Measurements from ENCODE around the gene ZG16B. TPM values are rescaled to one million over a fixed set of nuclear protein-coding genes. Genes with fewer than 3 reads are reported as not detected.

Gene ZG16B
- total RNA-seq, 1 donor from 2014 or later: 11.3 TPM

DNA sequence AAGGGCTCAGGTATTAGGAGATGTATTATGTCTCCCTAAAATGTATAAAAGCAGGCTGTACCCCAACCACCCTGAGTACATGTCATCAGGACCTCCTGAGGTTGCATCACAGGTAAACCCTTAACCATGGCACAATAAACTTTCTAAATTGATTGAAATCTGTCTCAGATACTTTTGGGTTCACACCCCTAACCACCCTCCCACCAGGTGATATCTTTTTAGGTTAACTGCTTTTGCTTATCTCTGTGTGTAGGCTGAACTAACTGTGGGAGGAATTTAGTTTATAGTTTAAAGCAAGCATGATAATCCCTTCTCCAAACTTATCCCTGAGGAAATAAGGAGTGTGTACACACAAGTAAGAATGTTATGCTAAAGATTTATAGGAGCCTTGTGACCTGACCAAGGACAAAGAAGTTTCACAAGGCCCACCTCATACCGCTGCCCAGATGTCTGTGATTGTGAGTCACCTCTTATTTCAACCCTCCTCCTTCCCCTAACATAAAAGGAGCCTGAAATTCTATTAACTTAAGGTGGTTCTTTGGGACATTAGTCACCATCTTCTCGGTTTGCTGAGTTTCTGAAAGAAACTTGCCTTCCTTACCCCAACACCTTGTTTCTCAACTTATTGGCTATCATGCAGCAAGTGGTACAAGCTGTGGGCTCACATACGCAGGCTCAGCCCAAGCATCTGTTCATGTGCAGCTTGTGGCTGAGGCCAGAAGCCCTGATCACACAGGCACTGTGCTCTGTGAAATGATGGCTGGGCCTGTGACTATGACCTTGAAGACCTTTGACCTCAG, 16.6 kb downstream of the ZG16B start:
- Histone ChIP-seq H3K27me3 (no peaks in the 10 kb centered on the region), H3K27ac (no peak overlapping the region), H3K36me3 (no peaks in the 10 kb centered on the region), H3K9me3 (no peaks in the 10 kb centered on the region), H3K4me1 (peaks cover 10% of the 10 kb centered on the region), H3K4me3 (no peak overlapping the region)
- no peak for DNase-seq (ENCODE audit: extremely low spot score in 2 of 2)
- intact Hi-C loops (cut with DNase I): no loop called here
- TF ChIP-seq, protein P1, sequence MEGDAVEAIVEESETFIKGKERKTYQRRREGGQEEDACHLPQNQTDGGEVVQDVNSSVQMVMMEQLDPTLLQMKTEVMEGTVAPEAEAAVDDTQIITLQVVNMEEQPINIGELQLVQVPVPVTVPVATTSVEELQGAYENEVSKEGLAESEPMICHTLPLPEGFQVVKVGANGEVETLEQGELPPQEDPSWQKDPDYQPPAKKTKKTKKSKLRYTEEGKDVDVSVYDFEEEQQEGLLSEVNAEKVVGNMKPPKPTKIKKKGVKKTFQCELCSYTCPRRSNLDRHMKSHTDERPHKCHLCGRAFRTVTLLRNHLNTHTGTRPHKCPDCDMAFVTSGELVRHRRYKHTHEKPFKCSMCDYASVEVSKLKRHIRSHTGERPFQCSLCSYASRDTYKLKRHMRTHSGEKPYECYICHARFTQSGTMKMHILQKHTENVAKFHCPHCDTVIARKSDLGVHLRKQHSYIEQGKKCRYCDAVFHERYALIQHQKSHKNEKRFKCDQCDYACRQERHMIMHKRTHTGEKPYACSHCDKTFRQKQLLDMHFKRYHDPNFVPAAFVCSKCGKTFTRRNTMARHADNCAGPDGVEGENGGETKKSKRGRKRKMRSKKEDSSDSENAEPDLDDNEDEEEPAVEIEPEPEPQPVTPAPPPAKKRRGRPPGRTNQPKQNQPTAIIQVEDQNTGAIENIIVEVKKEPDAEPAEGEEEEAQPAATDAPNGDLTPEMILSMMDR (IDR thresholded peaks at IDR 0.05): no peak
- TF ChIP-seq POLR2AphosphoS5 (IDR thresholded peaks at IDR 0.05; ENCODE audit: insufficient read depth in 1 of 2, low read depth in 1 of 2): no peak
- TF ChIP-seq POLR2A (IDR thresholded peaks at IDR 0.05): no peak

DNA sequence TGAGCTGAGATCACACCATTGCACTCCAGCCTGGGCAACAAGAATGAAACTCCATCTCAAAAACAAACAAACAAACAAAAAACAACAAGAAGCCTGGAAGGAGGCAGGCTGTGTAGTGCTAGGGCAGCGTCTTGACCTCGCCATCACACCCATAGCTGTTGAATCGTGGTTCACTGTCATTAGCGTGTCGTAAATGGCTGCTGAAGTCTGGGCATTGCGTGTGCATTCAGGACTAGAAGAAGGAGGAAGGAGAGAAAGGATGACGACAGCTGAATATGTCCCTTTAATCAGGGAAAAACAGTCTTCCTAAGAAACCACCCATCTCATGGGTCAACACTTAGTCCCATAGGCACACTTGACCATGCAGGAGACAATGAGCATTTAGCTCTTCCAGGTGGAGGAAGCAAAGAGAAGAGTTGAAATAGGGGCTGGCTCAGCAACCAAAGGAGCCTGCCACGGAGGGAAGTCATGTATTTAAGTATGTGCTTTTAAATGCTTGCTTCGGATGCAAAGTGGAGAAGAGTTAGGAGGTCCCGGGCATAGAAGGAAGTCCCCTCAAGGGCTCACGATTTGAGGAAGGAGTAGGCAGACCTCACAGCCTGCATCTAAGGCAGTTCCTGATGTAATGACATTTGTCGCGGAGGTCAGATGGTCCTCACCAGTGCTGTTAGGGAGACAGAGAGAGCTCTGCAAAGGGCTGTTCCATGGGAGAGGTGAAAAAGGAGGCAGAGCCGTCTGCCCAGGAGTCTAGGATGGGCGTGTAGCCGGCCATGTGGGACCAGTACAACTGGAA, 19.0 kb downstream of the ZG16B start:
- H3K9me3 ChIP-seq: no peaks in the 10 kb centered on the region
- no peak overlapping the region for H3K27ac ChIP-seq
- H3K4me1 ChIP-seq: no peaks in the 10 kb centered on the region
- no peak for DNase-seq (ENCODE audit: extremely low spot score in 2 of 2)
- no peak for TF ChIP-seq POLR2AphosphoS5 (IDR thresholded peaks at IDR 0.05; ENCODE audit: insufficient read depth in 1 of 2, low read depth in 1 of 2)
- TF ChIP-seq POLR2A (IDR thresholded peaks at IDR 0.05): no peak
- TF ChIP-seq, protein P1 (IDR thresholded peaks at IDR 0.05): no peak
- H3K27me3 ChIP-seq: no peaks in the 10 kb centered on the region
- intact Hi-C loops (cut with DNase I): no loop called here
- H3K36me3 ChIP-seq: no peaks in the 10 kb centered on the region
- no peak overlapping the region for H3K4me3 ChIP-seq

DNA sequence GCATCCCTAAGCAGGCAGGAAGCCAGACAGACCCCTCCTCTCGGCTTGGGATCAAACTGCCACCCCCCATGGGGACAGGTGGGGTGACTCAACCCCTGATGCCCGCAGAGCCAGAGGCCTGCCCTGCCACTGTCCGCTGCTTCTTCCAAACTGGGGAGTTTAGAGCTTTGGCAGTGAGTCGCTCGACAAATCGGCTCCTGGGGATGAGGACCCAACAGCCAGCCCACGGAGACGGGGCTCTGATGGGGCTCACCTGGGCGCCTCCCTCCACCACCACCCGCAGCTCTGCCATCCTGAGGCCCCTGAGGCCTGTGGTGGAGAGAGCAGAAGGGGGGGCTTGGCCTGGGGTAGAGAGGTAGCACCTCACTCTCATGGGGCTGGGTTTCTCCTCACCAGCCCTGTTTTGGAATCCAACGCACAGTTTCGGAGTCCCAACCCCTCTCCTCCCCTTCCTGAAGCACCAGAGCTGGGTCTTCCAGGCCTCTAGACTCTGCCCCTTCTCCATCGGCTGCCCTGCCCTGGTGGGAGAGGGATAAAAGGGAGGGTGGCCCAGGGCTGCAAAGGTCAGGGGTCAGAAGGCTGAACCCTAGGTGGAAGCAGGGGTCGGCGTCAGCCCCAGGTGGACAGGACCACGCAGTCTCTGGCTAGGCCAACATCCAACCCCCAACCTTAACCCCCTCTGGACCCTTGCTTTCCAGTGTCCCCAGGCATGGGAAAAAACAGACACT, 22.1 kb downstream of the ZG16B start:
- Histone ChIP-seq H3K36me3 (no peaks in the 10 kb centered on the region), H3K9me3 (no peaks in the 10 kb centered on the region), H3K27ac (no peak overlapping the region), H3K4me1 (no peaks in the 10 kb centered on the region), H3K27me3 (no peaks in the 10 kb centered on the region), H3K4me3 (no peak overlapping the region)
- DNase-seq (ENCODE audit: extremely low spot score in 2 of 2): no peak
- no peak for TF ChIP-seq POLR2A (IDR thresholded peaks at IDR 0.05)
- no peak for TF ChIP-seq POLR2AphosphoS5 (IDR thresholded peaks at IDR 0.05; ENCODE audit: insufficient read depth in 1 of 2, low read depth in 1 of 2)
- TF ChIP-seq, protein P1 (IDR thresholded peaks at IDR 0.05): no peak
- intact Hi-C loops (cut with DNase I): no loop called here

DNA sequence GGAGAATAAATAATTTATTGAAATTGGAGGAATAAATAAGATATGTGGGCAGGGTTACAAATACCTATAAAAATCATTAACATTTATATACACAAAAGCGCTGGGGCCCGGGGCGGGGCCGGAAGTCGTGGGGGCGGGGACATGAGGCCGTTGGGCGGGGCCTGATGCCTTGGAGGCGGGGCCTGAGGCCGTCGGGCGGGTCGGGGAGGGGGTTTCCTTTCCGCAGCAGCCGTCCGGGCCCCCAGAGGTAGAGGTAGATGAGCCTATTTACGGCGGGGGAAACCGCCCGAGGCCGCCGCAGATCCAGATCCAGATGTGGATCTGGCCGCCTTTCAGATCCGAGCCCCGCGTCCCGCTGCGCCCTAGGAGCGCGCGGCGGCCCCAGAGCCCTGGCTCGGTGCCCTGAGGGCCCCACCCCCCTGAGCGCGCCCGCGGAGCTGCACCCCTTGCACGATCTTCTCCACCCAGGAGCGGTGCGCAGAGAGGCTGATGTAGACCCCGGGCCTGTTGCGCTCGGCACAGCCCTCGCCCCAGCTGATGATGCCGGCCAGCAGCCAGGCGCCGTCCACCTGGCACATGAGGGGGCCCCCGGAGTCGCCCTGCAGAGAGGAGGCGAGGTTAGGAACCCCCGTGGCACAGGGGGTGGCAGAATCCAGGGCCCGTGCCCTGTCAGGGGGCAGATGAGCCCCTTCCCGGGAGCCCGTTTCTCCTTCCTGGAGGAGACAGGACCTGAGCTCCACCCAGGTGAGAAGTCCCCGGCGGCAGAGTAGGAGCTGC, 22.8 kb downstream of the ZG16B start:
- Histone ChIP-seq H3K27me3 (no peaks in the 10 kb centered on the region), H3K27ac (no peak overlapping the region), H3K36me3 (no peaks in the 10 kb centered on the region), H3K4me3 (no peak overlapping the region), H3K4me1 (no peaks in the 10 kb centered on the region), H3K9me3 (no peaks in the 10 kb centered on the region)
- intact Hi-C loops (cut with DNase I): no loop called here
- DNase-seq (ENCODE audit: extremely low spot score in 2 of 2): peak in 1 of 2 donors; percentile 74
- TF ChIP-seq POLR2A (IDR thresholded peaks at IDR 0.05) (no peak), POLR2AphosphoS5 (IDR thresholded peaks at IDR 0.05; ENCODE audit: insufficient read depth in 1 of 2, low read depth in 1 of 2) (no peak)
- TF ChIP-seq, protein P1 (IDR thresholded peaks at IDR 0.05): no peak

Data from vagina (tissue), 2 donors.